Keratinocyte (primary cell): ENCODE data around the gene TERT. TPM values are rescaled to one million over a fixed set of nuclear protein-coding genes. Genes with fewer than 3 reads are reported as not detected.

Experiments
- DNase-seq: peaks from one replicate; pipeline ENCODE4 v3.0.0-alpha.2; 2011; ENCODE audit warnings: low read depth, missing footprints, low spot score
- FAIRE-seq: peaks from 2 replicates; lab custom pipeline; 2011; peaks lifted over from hg19 to GRCh38; lab: Jason Lieb, UNC
- H2AFZ ChIP-seq: 2 replicates; pipeline ENCODE4 v1.6.0; 2012; ENCODE audit warnings: low read length, control low read depth, inconsistent platforms; ENCODE audit not compliant: control insufficient read depth
- H3K27ac ChIP-seq: 2 replicates; pipeline ENCODE4 v1.5.1; 2011; ENCODE audit warnings: low read length; ENCODE audit not compliant: control insufficient read depth, insufficient read depth
- H3K27me3 ChIP-seq: 3 replicates; pipeline ENCODE4 v1.6.0; 2011; ENCODE audit warnings: low read length; ENCODE audit not compliant: control insufficient read depth, insufficient read depth; ENCODE audit errors: extremely low read depth
- H3K36me3 ChIP-seq, 2 experiments: 2 replicates in 1 of 2; 3 replicates in 1 of 2; pipeline ENCODE4 v1.5.1; 2011; ENCODE audit warnings: low read length in 2 of 2, mild to moderate bottlenecking in 1 of 2; ENCODE audit not compliant: control insufficient read depth in 2 of 2, insufficient read depth in 2 of 2; ENCODE audit errors: extremely low read depth in 1 of 2
- H3K4me1 ChIP-seq: 3 replicates; pipeline ENCODE4 v1.5.1; 2011; ENCODE audit warnings: low read length; ENCODE audit not compliant: control insufficient read depth, insufficient read depth; ENCODE audit errors: extremely low read depth
- H3K4me2 ChIP-seq: 3 replicates; pipeline ENCODE4 v1.6.0; 2011; ENCODE audit warnings: low read depth, low read length; ENCODE audit not compliant: control insufficient read depth, insufficient read depth; ENCODE audit errors: extremely low read depth
- H3K4me3 ChIP-seq, 3 experiments: fragments of 200-600 bp in 1 of 3; sonication (generic) in 1 of 3; 2 replicates in 2 of 3; 3 replicates in 1 of 3; pipeline ENCODE4 v1.5.1; 2011 to 2016; ENCODE audit warnings: low read length in 3 of 3, mild to moderate bottlenecking in 3 of 3, control low read depth in 2 of 3, inconsistent platforms in 1 of 3, low read depth in 1 of 3, mixed read lengths in 1 of 3, mixed run types in 1 of 3, moderate library complexity in 1 of 3; ENCODE audit not compliant: control insufficient read depth in 2 of 3, insufficient read depth in 2 of 3; ENCODE audit errors: extremely low read depth in 1 of 3
- H3K79me2 ChIP-seq: 2 replicates; pipeline ENCODE4 v1.6.0; 2012; ENCODE audit warnings: low read length; ENCODE audit not compliant: control insufficient read depth, insufficient read depth
- H3K9ac ChIP-seq: 3 replicates; pipeline ENCODE4 v1.6.0; 2011; ENCODE audit warnings: low read length; ENCODE audit not compliant: control insufficient read depth, insufficient read depth; ENCODE audit errors: extremely low read depth
- H3K9me1 ChIP-seq: 3 replicates; pipeline ENCODE4 v1.6.0; 2011; ENCODE audit warnings: low read length; ENCODE audit not compliant: control insufficient read depth, insufficient read depth; ENCODE audit errors: extremely low read depth
- H3K9me3 ChIP-seq: 2 replicates; pipeline ENCODE4 v1.5.1; 2012; ENCODE audit warnings: low read depth, low read length; ENCODE audit not compliant: control insufficient read depth
- H4K20me1 ChIP-seq: 3 replicates; pipeline ENCODE4 v1.6.0; 2011; ENCODE audit warnings: low read length; ENCODE audit not compliant: control insufficient read depth, insufficient read depth; ENCODE audit errors: extremely low read depth
- CTCF ChIP-seq, 3 experiments: IDR thresholded peaks in 1 of 3; conservative IDR thresholded peaks in 1 of 3; optimal IDR thresholded peaks in 1 of 3; 2 replicates in 2 of 3; 3 replicates in 1 of 3; pipeline versions ENCODE3 to v1.5.1; 2011; ENCODE audit warnings: low read length in 3 of 3, mild to moderate bottlenecking in 3 of 3, moderate library complexity in 2 of 3, control low read depth in 1 of 3, inconsistent platforms in 1 of 3; ENCODE audit not compliant: insufficient read depth in 2 of 3; ENCODE audit errors: extremely low read depth in 1 of 3
- EZH2 ChIP-seq: IDR thresholded peaks from one replicate; pipeline ENCODE4 v1.6.1; 2012; ENCODE audit warnings: inconsistent platforms, mild to moderate bottlenecking, low read length, moderate library complexity
- dilution Hi-C: fragments of 300-500 bp; cut with MboI; formaldehyde crosslinking; loops from one replicate; pipeline ENCODE4 v1.7.0; 2020; ENCODE audit warnings: low sequenced_read_pairs; ENCODE audit not compliant: extremely low pct_ligation_motif_present
- polyA plus RNA-seq, 5 experiments: library from polyadenylated mRNA; depleted of rRNA in 3 of 5; stranded (reverse) in 3 of 5; stranded (forward) in 1 of 5; unstranded in 1 of 5; fragments of >200 nt; gene quantifications; 1 replicate in 1 of 5; 2 replicates in 3 of 5; 3 replicates in 1 of 5; pipeline versions ENCODE4 v1.2.1 to v1.2.3, GENCODE V29; 2011 to 2012; ENCODE audit warnings: missing spikeins in 2 of 5, low read depth in 1 of 5, low replicate concordance in 1 of 5

The TERT gene
- polyA plus RNA-seq, 1 donor (not counting 4 experiments of a cell fraction or from before 2014, with no cell fraction given), result not detected

GRCh38 chr5:1295650-1296037, 776 bp upstream of the TERT start:
- Histone ChIP-seq H3K27ac (no peak overlapping the region), H3K9me3 (peaks cover 3% of the 10 kb centered on the region), H2AFZ (no peak overlapping the region), H3K9me1 (no peaks in the 10 kb centered on the region), H3K4me1 (no peaks in the 10 kb centered on the region), H3K36me3 (no peaks in the 10 kb centered on the region), H3K79me2 (no peaks in the 10 kb centered on the region), H3K4me2 (no peak overlapping the region), H3K4me3 (no peak overlapping the region), H3K9ac (no peak overlapping the region), H4K20me1 (no peaks in the 10 kb centered on the region), H3K27me3 (peaks cover 32% of the 10 kb centered on the region)
- dilution Hi-C loops, result no loop called here
- TF ChIP-seq EZH2 (no peak), CTCF (optimal IDR thresholded peaks at IDR 0.05 in 1 of 3, IDR thresholded peaks at IDR 0.05 in 1 of 3, conservative IDR thresholded peaks at IDR 0.05 in 1 of 3; ENCODE audit: extremely low read depth in 1 of 3, insufficient read depth in 2 of 3, low read length in 3 of 3) (no peak)
- no peak for DNase-seq
- no peak for FAIRE-seq

GRCh38 chr5:1294206-1294834, 548 bp downstream of the TERT start:
- Histone ChIP-seq H2AFZ (no peak overlapping the region), H4K20me1 (no peaks in the 10 kb centered on the region), H3K36me3 (no peaks in the 10 kb centered on the region), H3K27me3 (peaks cover 32% of the 10 kb centered on the region), H3K79me2 (no peaks in the 10 kb centered on the region), H3K4me1 (no peaks in the 10 kb centered on the region), H3K9me1 (no peaks in the 10 kb centered on the region), H3K27ac (no peak overlapping the region), H3K4me2 (no peak overlapping the region), H3K9me3 (peaks cover 3% of the 10 kb centered on the region), H3K9ac (no peak overlapping the region), H3K4me3 (no peak overlapping the region)
- dilution Hi-C loops, result no loop called here
- DNase-seq (no peak), FAIRE-seq (no peak)
- TF ChIP-seq CTCF (optimal IDR thresholded peaks at IDR 0.05 in 1 of 3, IDR thresholded peaks at IDR 0.05 in 1 of 3, conservative IDR thresholded peaks at IDR 0.05 in 1 of 3; ENCODE audit: extremely low read depth in 1 of 3, insufficient read depth in 2 of 3, low read length in 3 of 3) (no peak), EZH2 (no peak)
